ENCODE data around the gene KLHL40. TPM values are rescaled to one million over a fixed set of nuclear protein-coding genes. Genes with fewer than 3 reads are reported as not detected.

KLHL40 gene
- total RNA-seq (3.5 TPM), polyA plus RNA-seq (0.06 TPM)

- Histone ChIP-seq H3K4me3 (ENCODE audit: low read depth, low read length) (no peak within 1 kb of the TSS), H3K36me3 (ENCODE audit: insufficient read depth) (no peaks in the 10 kb centered on the region), H3K27ac (ENCODE audit: low read depth) (no peak within 1 kb of the TSS), H3K4me1 (ENCODE audit: insufficient read depth) (no peaks in the 10 kb centered on the region)
- no peak for DNase-seq (ENCODE audit: extremely low spot score)
- WGBS: 59% methylated on average over 34 of the region's 34 CpGs
Measured at GRCh38 chr3:42685363-42685881, at the start of gene KLHL40. Gene KLHL40 (plus strand): TSS chr3:42685537. CDS start chr3:42685619, 82 bp downstream.

GRCh38 chr3:42637001-42637400 is 48.3 kb upstream of the KLHL40 start:
- 81% methylated on average over 6 of the region's 6 CpGs for WGBS
- Histone ChIP-seq H3K36me3 (ENCODE audit: insufficient read depth) (peaks cover 13% of the 10 kb centered on the region), H3K4me1 (ENCODE audit: insufficient read depth) (no peaks in the 10 kb centered on the region), H3K27ac (ENCODE audit: low read depth) (no peak overlapping the region), H3K4me3 (ENCODE audit: low read depth, low read length) (no peak overlapping the region)
- no peak for DNase-seq (ENCODE audit: extremely low spot score)

- 85% methylated on average over 6 of the region's 6 CpGs for WGBS
- peaks cover 11% of the 10 kb centered on the region for H3K36me3 ChIP-seq (ENCODE audit: insufficient read depth)
Measured at GRCh38 chr3:42638339-42638842, 46.9 kb upstream of the KLHL40 start.

GRCh38 chr3:42639192-42639591 is 46.1 kb upstream of the KLHL40 start:
- H3K4me1 ChIP-seq (ENCODE audit: insufficient read depth): no peaks in the 10 kb centered on the region
- no peak overlapping the region for H3K4me3 ChIP-seq (ENCODE audit: low read depth, low read length)
- peaks cover 9% of the 10 kb centered on the region for H3K36me3 ChIP-seq (ENCODE audit: insufficient read depth)
- no peak for DNase-seq (ENCODE audit: extremely low spot score)
- 85% methylated on average over 6 of the region's 6 CpGs for WGBS
- H3K27ac ChIP-seq (ENCODE audit: low read depth): no peak overlapping the region

More at GRCh38 chr3:42638339-42638842, 46.9 kb upstream of the KLHL40 start:
- no peak for DNase-seq (ENCODE audit: extremely low spot score)
- Histone ChIP-seq H3K27ac (ENCODE audit: low read depth) (no peak overlapping the region), H3K4me3 (ENCODE audit: low read depth, low read length) (no peak overlapping the region), H3K4me1 (ENCODE audit: insufficient read depth) (no peaks in the 10 kb centered on the region)

GRCh38 chr3:42640129-42640528 is 45.2 kb upstream of the KLHL40 start:
- no peak overlapping the region for H3K4me3 ChIP-seq (ENCODE audit: low read depth, low read length)
- H3K4me1 ChIP-seq (ENCODE audit: insufficient read depth): no peaks in the 10 kb centered on the region
- H3K36me3 ChIP-seq (ENCODE audit: insufficient read depth): peaks cover 9% of the 10 kb centered on the region
- no peak for DNase-seq (ENCODE audit: extremely low spot score)
- H3K27ac ChIP-seq (ENCODE audit: low read depth): no peak overlapping the region

- WGBS: 90% methylated on average over 6 of the region's 6 CpGs
- H3K27ac ChIP-seq (ENCODE audit: low read depth): no peak overlapping the region
Measured at GRCh38 chr3:42640771-42641370, 44.5 kb upstream of the KLHL40 start.

GRCh38 chr3:42647821-42648459 is 37.4 kb upstream of the KLHL40 start:
- 78% methylated on average over 5 of the region's 5 CpGs for WGBS
- Histone ChIP-seq H3K27ac (ENCODE audit: low read depth) (no peak overlapping the region), H3K36me3 (ENCODE audit: insufficient read depth) (peaks cover 5% of the 10 kb centered on the region), H3K4me3 (ENCODE audit: low read depth, low read length) (no peak overlapping the region), H3K4me1 (ENCODE audit: insufficient read depth) (no peaks in the 10 kb centered on the region)
- DNase-seq (ENCODE audit: extremely low spot score): no peak

More at GRCh38 chr3:42640771-42641370, 44.5 kb upstream of the KLHL40 start:
- Histone ChIP-seq H3K36me3 (ENCODE audit: insufficient read depth) (peaks cover 9% of the 10 kb centered on the region), H3K4me1 (ENCODE audit: insufficient read depth) (no peaks in the 10 kb centered on the region), H3K4me3 (ENCODE audit: low read depth, low read length) (no peak overlapping the region)
- DNase-seq (ENCODE audit: extremely low spot score): no peak

GRCh38 chr3:42649006-42649405 is 36.3 kb upstream of the KLHL40 start:
- Histone ChIP-seq H3K4me1 (ENCODE audit: insufficient read depth) (no peaks in the 10 kb centered on the region), H3K27ac (ENCODE audit: low read depth) (no peak overlapping the region), H3K36me3 (ENCODE audit: insufficient read depth) (peaks cover 3% of the 10 kb centered on the region), H3K4me3 (ENCODE audit: low read depth, low read length) (no peak overlapping the region)
- WGBS: 73% methylated on average over 2 of the region's 2 CpGs
- no peak for DNase-seq (ENCODE audit: extremely low spot score)

- DNase-seq (ENCODE audit: extremely low spot score): no peak
- H3K4me1 ChIP-seq (ENCODE audit: insufficient read depth): no peaks in the 10 kb centered on the region
- H3K36me3 ChIP-seq (ENCODE audit: insufficient read depth): peaks cover 3% of the 10 kb centered on the region
- 84% methylated on average over 4 of the region's 4 CpGs for WGBS
- H3K27ac ChIP-seq (ENCODE audit: low read depth): no peak overlapping the region
- H3K4me3 ChIP-seq (ENCODE audit: low read depth, low read length): no peak overlapping the region
Measured at GRCh38 chr3:42649783-42650182, 35.6 kb upstream of the KLHL40 start.

- Histone ChIP-seq H3K4me3 (ENCODE audit: low read depth, low read length) (no peak overlapping the region), H3K36me3 (ENCODE audit: insufficient read depth) (peaks cover 3% of the 10 kb centered on the region), H3K27ac (ENCODE audit: low read depth) (no peak overlapping the region), H3K4me1 (ENCODE audit: insufficient read depth) (no peaks in the 10 kb centered on the region)
- DNase-seq (ENCODE audit: extremely low spot score): no peak
- 70% methylated on average over 9 of the region's 9 CpGs for WGBS
Measured at GRCh38 chr3:42651248-42652091, 33.9 kb upstream of the KLHL40 start.

- DNase-seq (ENCODE audit: extremely low spot score): no peak
- Histone ChIP-seq H3K4me3 (ENCODE audit: low read depth, low read length) (no peak overlapping the region), H3K36me3 (ENCODE audit: insufficient read depth) (no peaks in the 10 kb centered on the region), H3K27ac (ENCODE audit: low read depth) (no peak overlapping the region), H3K4me1 (ENCODE audit: insufficient read depth) (no peaks in the 10 kb centered on the region)
- 30% methylated on average over 1 of the region's 1 CpG for WGBS
Measured at GRCh38 chr3:42652251-42652610, 33.1 kb upstream of the KLHL40 start.

GRCh38 chr3:42652611-42653302 is 32.6 kb upstream of the KLHL40 start:
- H3K27ac ChIP-seq (ENCODE audit: low read depth): no peak overlapping the region
- H3K4me1 ChIP-seq (ENCODE audit: insufficient read depth): no peaks in the 10 kb centered on the region
- no peaks in the 10 kb centered on the region for H3K36me3 ChIP-seq (ENCODE audit: insufficient read depth)
- H3K4me3 ChIP-seq (ENCODE audit: low read depth, low read length): peak overlapping the region; percentile 80
- 21% methylated on average over 7 of the region's 7 CpGs for WGBS
- DNase-seq (ENCODE audit: extremely low spot score): no peak

- Histone ChIP-seq H3K27ac (ENCODE audit: low read depth) (no peak overlapping the region), H3K4me1 (ENCODE audit: insufficient read depth) (no peaks in the 10 kb centered on the region), H3K36me3 (ENCODE audit: insufficient read depth) (no peaks in the 10 kb centered on the region), H3K4me3 (ENCODE audit: low read depth, low read length) (peak overlapping the region; percentile 80)
- WGBS: 26% methylated on average over 3 of the region's 3 CpGs
- DNase-seq (ENCODE audit: extremely low spot score): no peak
Measured at GRCh38 chr3:42653303-42653559, 32.1 kb upstream of the KLHL40 start.
